ENCODE results near the gene ADGRB3. TPM values are rescaled to one million over a fixed set of nuclear protein-coding genes. Genes with fewer than 3 reads are reported as not detected.
"Not testable (repeated sequence)": the region's sequence is repeated elsewhere in the genome, so short reads cannot be mapped to it uniquely, and the experiment has no call there.

Gene ADGRB3
- total RNA-seq, 1 donor from 2014 or later = 2.0 TPM

DNA sequence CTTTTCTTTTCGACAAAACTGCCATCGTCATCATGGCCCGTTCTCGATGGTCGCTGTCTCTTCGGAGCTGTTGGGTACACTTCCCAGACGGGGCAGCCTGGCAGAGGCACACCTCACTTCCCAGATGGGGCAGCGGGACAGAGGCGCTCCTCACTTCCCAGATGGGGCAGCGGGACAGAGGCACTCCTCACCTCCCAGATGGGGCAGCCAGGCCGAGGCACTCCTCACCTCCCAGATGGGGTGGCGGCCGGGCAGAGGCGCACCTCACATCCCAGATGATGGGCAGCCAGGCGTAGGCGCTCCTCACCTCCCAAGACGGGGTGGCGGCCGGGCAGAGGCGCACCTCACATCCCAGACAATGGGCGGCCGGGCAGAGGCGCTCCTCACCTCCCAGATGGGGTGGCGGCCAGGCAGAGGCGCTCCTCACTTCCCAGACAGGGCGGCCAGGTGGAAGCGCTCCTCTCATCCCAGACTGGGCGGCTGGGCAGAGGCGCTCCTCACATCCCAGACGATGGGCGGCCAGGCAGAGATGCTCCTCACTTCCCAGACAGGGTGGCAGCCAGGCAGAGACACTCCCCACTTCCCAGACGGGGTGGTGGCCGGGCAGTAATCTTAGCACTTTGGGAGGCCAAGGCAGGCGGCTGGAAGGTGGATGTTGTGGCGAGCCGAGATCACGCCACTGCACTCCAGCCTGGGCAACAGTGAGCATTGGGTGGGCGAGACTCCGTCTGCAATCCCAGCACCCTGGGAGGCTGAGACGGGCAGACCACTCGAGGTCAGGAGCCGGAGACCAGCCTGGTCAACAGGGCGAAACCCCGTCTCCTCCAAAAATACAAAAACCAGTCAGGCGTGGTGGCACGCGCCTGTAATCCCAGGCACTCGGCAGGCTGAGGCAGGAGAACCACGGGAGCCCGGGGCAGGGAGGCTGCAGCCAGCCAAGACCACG, 486.7 kb downstream of the ADGRB3 start:
- not testable (repeated sequence) for DNase-seq (ENCODE audit: low spot score)

GRCh38 chr6:69122407-69122773, 487.3 kb downstream of the ADGRB3 start:
- no peak for DNase-seq (ENCODE audit: low spot score)

- no peak for DNase-seq (ENCODE audit: low spot score)
These were observed 493.3 kb downstream of the ADGRB3 start for GRCh38 chr6:69128411-69128810.

DNA sequence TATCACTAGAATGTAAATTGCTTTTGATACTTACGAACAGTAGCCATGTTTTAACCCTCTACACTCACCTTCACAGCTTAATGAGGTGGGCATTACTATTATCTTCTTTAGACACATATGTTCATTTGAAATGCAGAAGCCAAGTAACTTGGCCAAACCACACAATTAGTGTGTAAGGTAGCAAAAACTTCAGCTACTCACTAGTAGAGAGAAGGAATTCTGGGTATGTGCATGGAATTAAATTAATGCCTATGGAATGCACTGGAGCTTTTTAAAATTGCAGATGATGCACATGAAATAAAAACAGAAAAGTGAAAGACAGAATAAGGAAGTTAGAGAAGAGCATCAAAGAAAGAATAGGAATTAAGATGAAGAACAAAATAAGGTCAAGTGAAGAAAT, 494.0 kb downstream of the ADGRB3 start:
- no peak for DNase-seq (ENCODE audit: low spot score)

DNA sequence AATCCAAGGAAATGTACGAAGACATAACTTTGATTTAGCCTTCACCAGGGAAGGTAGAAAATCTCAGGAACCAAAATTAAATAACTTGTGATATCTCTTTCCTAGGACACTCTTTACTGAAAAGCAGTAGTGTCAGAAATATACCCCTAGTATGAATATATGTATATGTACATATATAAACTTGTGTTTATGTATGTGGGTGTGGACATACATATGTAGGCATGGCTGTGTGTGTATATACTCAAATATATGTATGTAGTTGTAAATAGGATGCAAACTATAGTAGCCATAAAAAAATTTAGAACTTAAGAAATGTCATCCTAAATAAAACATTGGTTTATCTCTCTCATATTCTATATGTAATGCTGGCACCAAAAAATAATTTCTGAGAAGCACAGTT, 500.8 kb downstream of the ADGRB3 start:
- DNase-seq (ENCODE audit: low spot score) = no peak

DNA sequence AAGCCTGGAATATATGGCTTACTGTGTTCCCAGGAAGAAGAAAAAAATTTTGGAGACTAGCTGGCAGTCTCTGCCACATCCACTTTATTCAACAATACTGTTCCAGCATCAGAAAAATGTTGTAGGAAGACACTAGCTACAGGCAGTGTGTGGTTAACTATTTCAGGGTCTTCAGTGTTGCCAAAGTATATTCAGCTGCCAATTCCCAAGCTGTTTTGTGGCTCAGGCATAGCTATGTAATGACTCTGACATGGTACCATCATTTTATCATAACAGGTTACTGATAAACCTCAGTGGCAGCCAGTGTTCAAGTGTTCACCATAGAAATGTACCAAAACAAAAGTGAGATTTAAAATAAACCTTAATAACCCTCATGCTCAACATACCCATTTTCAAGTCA, 503.1 kb downstream of the ADGRB3 start:
- no peak for DNase-seq (ENCODE audit: low spot score)

- DNase-seq (ENCODE audit: low spot score) = no peak
These were observed 503.9 kb downstream of the ADGRB3 start for GRCh38 chr6:69138893-69139494.

GRCh38 chr6:69145062-69145461, 510.0 kb downstream of the ADGRB3 start:
- DNase-seq (ENCODE audit: low spot score) = no peak

GRCh38 chr6:69146385-69146784, 511.3 kb downstream of the ADGRB3 start:
- no peak for DNase-seq (ENCODE audit: low spot score)

GRCh38 chr6:69155467-69155866, 520.4 kb downstream of the ADGRB3 start:
- DNase-seq (ENCODE audit: low spot score) = no peak

DNA sequence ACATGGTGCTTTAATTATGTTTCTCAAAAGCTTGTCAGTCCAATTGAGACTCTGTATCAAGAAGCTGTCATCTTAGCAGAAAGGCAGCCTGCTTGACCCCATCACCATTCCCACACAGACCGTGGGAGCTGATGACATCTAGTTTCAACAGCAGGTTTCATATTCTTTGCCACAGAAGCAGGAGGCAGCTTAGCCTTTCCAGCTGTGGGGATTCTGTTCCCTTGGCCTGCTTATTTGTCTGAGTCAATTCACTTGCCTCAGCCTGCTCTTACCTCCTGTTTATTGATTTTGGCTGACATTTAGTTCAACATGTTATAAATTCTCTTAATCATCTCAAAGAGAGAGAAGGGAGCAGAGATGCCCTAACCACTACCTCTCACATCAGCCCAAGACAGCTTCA, 527.7 kb downstream of the ADGRB3 start:
- no peak for DNase-seq (ENCODE audit: low spot score)

GRCh38 chr6:69164564-69165229, 529.6 kb downstream of the ADGRB3 start:
- DNase-seq (ENCODE audit: low spot score) = no peak

DNA sequence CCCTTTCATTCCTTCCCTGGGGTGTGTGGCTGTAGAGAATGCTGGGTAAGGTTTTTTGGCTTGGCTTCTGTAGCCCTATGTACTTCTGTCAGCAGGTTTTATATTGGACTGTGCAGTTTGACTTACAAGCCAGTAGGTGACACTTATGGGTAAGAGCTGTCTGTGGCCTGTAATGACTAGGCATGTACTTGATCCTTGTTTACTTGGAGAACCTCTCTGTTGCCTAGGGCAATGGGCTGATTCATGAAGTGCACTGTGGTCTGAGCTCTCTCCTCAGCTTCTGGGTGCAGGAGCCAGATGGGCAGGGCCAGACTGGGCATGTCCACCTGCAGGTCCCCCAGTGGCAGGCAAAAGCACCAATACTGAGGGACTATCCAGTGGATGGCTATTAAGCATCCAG, 544.6 kb downstream of the ADGRB3 start:
- DNase-seq (ENCODE audit: low spot score) = no peak

DNA sequence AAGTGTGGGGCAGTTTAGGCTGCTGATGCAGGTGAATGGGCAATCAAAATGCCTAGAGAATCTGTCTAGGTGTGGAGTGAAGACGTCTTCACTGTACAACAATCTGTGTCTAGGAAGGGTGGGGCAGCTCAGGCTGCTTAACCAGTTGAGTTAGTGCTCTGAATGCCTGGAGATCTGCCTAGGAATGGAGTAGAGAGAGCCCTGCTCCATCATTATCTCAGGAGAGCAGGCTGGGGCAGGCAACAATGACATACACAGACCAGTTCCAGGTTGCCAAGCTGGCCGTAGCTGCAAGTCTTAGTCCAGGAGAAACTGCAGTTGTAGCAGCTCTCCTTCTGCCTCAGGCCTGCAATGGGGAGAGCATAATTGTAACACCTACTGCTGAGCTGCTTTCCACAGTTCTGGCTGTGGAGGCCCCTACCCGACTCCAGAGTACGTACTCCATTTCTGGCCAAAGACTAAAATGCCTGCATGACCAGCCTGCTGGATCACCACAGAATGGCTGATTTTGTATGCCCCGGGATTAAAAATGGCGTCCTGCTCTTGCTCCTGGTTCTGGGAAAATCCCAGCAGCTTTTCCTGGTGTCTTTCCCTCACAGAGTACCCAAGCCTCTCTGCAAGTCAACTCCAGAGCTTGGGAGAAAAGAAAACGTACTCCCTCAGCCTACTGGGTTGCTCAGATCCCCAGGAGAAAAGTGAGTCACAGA, 545.4 kb downstream of the ADGRB3 start:
- no peak for DNase-seq (ENCODE audit: low spot score)

GRCh38 chr6:69181964-69182363, 546.9 kb downstream of the ADGRB3 start:
- no peak for DNase-seq (ENCODE audit: low spot score)

DNA sequence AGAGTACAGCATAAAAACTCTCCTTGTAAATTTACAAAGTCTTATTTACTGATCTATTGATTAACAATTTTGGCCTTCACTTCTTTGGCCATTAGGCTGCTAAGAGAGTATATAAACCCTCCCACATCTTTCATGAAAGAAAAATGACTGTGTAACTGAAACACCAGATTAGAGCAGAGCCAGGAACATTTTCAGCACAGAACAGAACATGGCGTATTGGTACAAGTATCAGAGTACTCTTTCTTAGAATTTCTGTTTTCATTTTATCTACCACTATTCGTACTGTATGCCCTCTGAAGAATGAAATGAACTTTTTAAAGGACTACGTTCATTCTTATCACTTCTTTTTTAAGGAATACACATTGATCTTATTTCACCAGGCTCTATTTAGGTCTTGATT, 550.2 kb downstream of the ADGRB3 start:
- no peak for DNase-seq (ENCODE audit: low spot score)

DNA sequence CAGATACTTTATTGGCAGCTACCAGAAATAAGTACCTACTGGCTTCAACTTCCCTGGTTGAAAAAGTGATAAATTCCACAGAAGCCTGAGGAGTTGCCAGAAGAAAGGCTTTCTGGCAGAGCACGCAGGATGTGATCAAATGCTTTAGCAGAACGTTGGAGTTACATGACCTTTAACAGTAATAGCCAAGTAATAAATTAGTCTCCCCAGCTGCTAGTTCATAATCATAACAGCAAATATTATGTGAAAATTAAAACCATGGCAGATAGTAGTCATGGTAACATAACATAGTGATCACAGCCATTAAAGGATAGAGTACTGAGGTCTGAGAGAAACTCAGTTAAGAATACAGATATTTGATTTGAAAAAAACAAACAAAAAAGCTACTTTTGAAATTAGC, 567.7 kb downstream of the ADGRB3 start:
- DNase-seq (ENCODE audit: low spot score) = no peak

DNA sequence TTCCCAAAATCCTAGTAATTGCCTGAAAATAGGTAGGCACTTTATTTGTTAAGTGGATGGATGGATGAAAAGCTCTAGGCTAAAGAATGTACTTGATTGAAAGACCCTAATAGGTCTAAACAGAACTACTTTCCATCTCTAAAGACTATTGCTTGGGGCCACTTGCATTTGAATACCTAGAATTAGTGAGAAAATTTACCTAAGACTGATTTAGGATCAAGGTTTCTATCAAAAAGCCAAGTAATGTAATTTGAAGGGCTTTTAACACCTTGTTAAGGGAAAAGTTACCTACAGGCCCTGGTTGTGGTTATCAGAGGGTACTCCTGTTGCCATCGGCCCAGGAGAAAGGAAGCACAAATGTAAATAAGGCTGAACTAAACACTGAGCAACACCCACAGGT, 581.0 kb downstream of the ADGRB3 start:
- DNase-seq (ENCODE audit: low spot score) = no peak

- no peak for DNase-seq (ENCODE audit: low spot score)
These were observed 582.3 kb downstream of the ADGRB3 start for GRCh38 chr6:69217343-69217742.

- no peak for DNase-seq (ENCODE audit: low spot score)
These were observed 585.3 kb downstream of the ADGRB3 start for GRCh38 chr6:69220375-69220774.

- DNase-seq (ENCODE audit: low spot score) = no peak
These were observed 596.9 kb downstream of the ADGRB3 start for GRCh38 chr6:69232008-69232407.

DNA sequence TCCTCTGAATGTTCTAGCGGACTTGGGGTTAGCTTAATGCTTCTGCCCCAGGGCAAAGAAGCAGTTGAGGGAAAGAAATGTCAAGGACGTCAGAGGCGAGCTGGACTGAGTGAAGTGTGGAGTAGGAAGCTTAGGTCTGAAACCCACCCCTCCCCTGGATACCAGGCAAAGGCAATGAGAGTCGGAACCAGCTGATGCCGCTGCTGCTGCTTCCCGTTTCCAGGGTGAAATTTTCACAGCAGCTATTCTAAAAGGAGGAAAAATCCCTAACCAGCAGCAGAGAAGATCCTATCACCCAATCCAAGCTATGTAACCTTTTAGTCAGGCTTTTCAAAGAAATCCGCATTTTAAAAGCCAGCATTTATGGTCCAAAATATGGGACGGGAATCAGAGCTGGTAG, 597.4 kb downstream of the ADGRB3 start:
- no peak for DNase-seq (ENCODE audit: low spot score)

All from mucosa of gallbladder (tissue), 1 donor.